ENCODE data around the gene COL4A2. TPM values are rescaled to one million over a fixed set of nuclear protein-coding genes. Genes with fewer than 3 reads are reported as not detected.

COL4A2 gene
- total RNA-seq, 2 donors from 2014 or later, result 999 to 1,135 TPM

- peak overlapping the region; percentile 96 for H3K27ac ChIP-seq
- H3K9me3 ChIP-seq, result no peaks in the 10 kb centered on the region
- no peak for ATAC-seq (ENCODE audit: insufficient number of reproducible peaks, low FRiP score, low read depth)
- peaks cover 6% of the 10 kb centered on the region for H3K36me3 ChIP-seq
- no peaks in the 10 kb centered on the region for H3K27me3 ChIP-seq (replicated peaks; ENCODE audit: insufficient read depth)
- peak overlapping the region; percentile 0 for H3K4me3 ChIP-seq
- DNase-seq (ENCODE audit: low spot score), result no peak
- no peak for TF ChIP-seq CTCF (IDR thresholded peaks at IDR 0.05)
- peaks cover 48 to 86% of the 10 kb centered on the region in 2 donors for H3K4me1 ChIP-seq (ENCODE audit: control insufficient read depth in 1 of 2, low read depth in 2 of 2)
Observed at GRCh38 chr13:110343241-110343865, 36.3 kb downstream of the COL4A2 start.

- peak overlapping the region; percentile 96 for H3K27ac ChIP-seq
- ATAC-seq (ENCODE audit: insufficient number of reproducible peaks, low FRiP score, low read depth) (no peak), DNase-seq (ENCODE audit: low spot score) (no peak)
- H3K9me3 ChIP-seq, result no peaks in the 10 kb centered on the region
- H3K27me3 ChIP-seq (replicated peaks; ENCODE audit: insufficient read depth), result no peaks in the 10 kb centered on the region
- H3K4me3 ChIP-seq, result no peak overlapping the region
- TF ChIP-seq CTCF (IDR thresholded peaks at IDR 0.05), result no peak
- peaks cover 47 to 88% of the 10 kb centered on the region in 2 donors for H3K4me1 ChIP-seq (ENCODE audit: control insufficient read depth in 1 of 2, low read depth in 2 of 2)
- peaks cover 6% of the 10 kb centered on the region for H3K36me3 ChIP-seq
Observed at GRCh38 chr13:110344320-110344719, 37.2 kb downstream of the COL4A2 start.

DNA sequence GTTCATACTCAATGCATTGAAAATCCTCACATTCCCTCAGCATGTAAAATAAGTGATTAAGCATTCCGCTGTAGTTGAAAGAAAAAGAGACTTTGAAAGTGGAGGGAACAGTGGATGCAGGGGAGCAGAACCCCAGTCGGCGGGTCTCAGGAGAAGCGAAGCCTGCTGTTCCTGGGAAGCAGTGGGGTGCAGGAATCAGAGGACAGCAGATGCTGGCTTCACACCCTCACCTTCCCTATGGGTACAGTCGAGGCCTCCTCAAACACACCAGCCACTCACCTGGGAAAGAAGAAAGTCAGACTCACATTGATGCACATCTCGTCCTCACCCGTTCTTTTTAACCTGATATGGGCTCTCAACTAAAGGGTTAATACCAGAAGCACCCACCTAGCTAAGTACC, 38.2 kb downstream of the COL4A2 start:
- no peak for TF ChIP-seq CTCF (IDR thresholded peaks at IDR 0.05)
- peaks cover 6% of the 10 kb centered on the region for H3K36me3 ChIP-seq
- no peaks in the 10 kb centered on the region for H3K9me3 ChIP-seq
- H3K27ac ChIP-seq, result peak overlapping the region; percentile 96
- no peak for ATAC-seq (ENCODE audit: insufficient number of reproducible peaks, low FRiP score, low read depth)
- DNase-seq (ENCODE audit: low spot score), result no peak
- H3K4me3 ChIP-seq, result no peak overlapping the region
- peaks cover 37 to 88% of the 10 kb centered on the region in 2 donors for H3K4me1 ChIP-seq (ENCODE audit: control insufficient read depth in 1 of 2, low read depth in 2 of 2)
- no peaks in the 10 kb centered on the region for H3K27me3 ChIP-seq (replicated peaks; ENCODE audit: insufficient read depth)

GRCh38 chr13:110345701-110346100, 38.6 kb downstream of the COL4A2 start:
- DNase-seq (ENCODE audit: low spot score), result no peak
- Histone ChIP-seq H3K27ac (peak overlapping the region; percentile 96), H3K4me3 (no peak overlapping the region), H3K9me3 (no peaks in the 10 kb centered on the region), H3K4me1 (ENCODE audit: control insufficient read depth in 1 of 2, low read depth in 2 of 2) (peaks cover 33 to 88% of the 10 kb centered on the region in 2 donors), H3K27me3 (replicated peaks; ENCODE audit: insufficient read depth) (no peaks in the 10 kb centered on the region), H3K36me3 (peaks cover 6% of the 10 kb centered on the region)
- TF ChIP-seq CTCF (IDR thresholded peaks at IDR 0.05), result no peak
- ATAC-seq (ENCODE audit: insufficient number of reproducible peaks, low FRiP score, low read depth), result no peak

- Histone ChIP-seq H3K4me3 (no peak overlapping the region), H3K36me3 (peaks cover 6% of the 10 kb centered on the region), H3K4me1 (ENCODE audit: control insufficient read depth in 1 of 2, low read depth in 2 of 2) (peaks cover 27 to 89% of the 10 kb centered on the region in 2 donors), H3K27ac (peak overlapping the region; percentile 96), H3K9me3 (no peaks in the 10 kb centered on the region), H3K27me3 (replicated peaks; ENCODE audit: insufficient read depth) (no peaks in the 10 kb centered on the region)
- DNase-seq (ENCODE audit: low spot score) (no peak), ATAC-seq (ENCODE audit: insufficient number of reproducible peaks, low FRiP score, low read depth) (no peak)
- no peak for TF ChIP-seq CTCF (IDR thresholded peaks at IDR 0.05)
Observed at GRCh38 chr13:110346661-110347067, 39.6 kb downstream of the COL4A2 start.
